ENCODE measurements around the gene HMOX2. TPM values are rescaled to one million over a fixed set of nuclear protein-coding genes. Genes with fewer than 3 reads are reported as not detected.

The HMOX2 gene, protein sequence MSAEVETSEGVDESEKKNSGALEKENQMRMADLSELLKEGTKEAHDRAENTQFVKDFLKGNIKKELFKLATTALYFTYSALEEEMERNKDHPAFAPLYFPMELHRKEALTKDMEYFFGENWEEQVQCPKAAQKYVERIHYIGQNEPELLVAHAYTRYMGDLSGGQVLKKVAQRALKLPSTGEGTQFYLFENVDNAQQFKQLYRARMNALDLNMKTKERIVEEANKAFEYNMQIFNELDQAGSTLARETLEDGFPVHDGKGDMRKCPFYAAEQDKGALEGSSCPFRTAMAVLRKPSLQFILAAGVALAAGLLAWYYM
- 51.4 to 58.9 TPM (median 55.7 TPM) in 5 replicates for total RNA-seq (2022; extraction: Qiagen RNA extraction; ENCODE audit: low read depth)

DNA sequence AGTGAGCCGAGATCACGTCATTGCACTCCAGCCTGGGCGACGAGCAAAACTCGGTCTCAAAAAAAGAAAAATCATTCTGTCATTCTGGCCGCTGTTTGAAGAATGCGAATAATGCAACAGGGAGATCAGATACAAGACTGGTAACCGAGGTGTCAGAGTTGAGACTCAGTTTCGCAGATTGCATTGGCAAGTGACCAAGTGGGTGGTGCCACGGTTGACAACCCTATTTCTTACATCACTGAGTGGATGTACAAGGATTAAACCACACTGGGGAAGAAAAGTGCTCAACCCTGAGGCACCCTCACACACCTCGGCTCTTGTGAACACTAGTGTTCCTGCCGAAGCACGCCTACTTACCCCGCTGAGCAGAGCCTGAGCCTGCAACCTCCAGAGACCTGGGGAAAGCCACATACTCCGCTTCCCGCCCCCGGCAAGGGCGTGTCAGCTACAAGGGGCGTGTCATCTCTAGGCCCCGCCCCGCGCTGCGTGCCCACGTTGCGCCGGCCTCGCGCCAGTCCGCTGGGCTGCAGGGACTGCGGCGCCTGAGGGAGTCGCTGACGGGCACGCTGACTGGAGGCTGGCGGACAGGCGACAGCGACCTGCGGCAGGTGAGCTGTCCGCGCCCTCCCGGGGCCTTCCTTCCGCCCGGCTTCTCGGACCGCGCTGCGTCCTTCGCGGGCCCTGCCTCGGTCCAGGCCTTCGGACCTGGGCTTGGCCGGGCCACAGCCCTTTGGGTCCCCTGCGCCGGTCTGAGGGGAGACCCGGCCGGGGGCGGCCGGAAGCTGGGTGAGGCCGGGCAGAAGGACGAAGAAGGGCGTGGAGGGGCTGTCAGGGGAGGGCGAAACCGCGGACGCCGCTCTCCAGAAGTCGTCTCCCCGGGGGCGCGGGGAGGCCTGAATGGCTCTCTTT is at the start of gene HMOX2:
Gene HMOX2 (plus strand): TSS at position 519 of the 909 bp plus-strand sequence. CDS start 29,127 bp downstream, outside the sequence.

DNA sequence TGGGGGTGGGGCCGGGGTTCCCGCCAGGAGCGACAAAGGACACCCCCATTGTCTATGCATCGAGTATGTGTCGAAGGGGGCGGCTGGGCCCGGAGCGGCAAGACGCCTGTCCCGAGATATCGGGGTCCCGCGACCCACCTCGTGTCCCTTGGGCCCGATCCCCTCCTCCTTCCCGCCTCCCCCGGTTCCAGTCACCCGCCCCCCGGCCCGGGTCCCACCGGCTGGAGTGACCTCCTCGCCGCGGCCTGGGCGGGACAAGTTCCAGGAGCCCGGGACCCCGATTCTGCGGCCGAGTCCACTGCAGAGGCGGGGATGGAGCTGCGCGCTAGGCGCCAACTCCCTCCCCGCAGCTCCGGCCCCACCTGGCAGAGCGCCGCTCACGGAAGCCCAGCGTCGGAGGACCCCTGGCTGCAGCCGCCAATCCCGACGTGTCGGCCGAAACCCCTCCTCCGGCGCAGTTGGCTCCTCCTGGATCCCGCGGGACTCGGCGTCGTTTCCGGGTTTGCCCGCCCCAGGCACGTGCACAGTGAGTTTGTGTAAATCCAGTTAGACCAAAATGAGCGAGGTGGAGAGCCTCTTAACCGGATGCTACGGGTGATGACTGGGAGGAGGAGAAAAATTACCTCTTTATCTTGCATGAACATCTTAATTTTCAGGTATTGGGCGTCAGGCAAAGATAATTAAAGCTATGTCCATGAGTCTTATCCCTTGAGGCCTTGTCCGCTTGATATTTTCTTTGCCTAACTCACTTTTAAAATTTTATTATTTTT is 1.8 kb upstream of the HMOX2 start, which contains the start of gene NMRAL1:
Gene NMRAL1 (minus strand): TSS at position 434 of the 770 bp plus-strand sequence. CDS start 493 bp downstream, outside the sequence.

DNA sequence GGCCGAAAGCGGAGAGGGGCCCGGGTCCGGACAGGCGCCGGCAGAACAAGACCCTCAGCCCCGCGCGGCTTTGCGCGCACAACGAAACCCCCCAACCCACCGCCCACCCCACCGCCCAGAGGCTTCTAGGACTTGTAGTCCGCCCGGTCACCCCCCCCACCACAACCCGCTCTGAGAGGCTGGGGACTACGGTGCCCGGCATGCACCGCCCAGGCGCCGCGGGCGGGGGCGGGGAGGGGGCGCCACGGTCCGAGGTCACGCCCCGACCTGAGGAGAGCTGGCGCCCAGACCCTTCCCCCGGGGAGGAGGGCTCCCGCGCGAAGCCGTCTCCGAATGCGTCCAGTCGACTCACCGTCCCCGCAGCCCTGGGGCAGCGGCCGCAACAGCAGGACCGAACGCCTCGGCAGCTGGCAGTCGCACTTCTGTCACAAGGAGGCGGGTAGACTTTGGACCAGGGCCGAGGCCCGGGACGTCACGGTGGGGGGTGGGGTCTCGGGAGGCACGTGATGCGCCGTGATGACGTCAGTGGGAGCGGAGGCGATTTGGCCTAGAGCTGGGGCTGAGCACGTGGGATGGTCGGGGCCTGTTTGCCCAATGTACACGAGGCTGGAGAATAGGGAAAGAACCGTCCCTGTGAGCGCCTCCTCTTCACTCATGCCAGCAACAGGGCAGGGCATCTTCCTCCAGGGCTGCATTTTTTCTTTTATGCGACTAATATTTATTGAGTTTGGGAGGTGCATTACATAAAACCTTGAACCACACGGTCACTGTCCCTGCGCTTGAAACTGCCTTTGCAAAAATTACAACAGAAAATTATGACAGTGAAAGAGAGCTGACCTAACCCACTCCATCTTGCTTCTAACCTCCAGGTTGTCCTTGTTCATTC is 62.4 kb downstream of the HMOX2 start, which contains the start of gene CDIP1:
Gene CDIP1 (minus strand): TSS at position 424 of the 886 bp plus-strand sequence. CDS start 24,643 bp downstream, outside the sequence.

DNA sequence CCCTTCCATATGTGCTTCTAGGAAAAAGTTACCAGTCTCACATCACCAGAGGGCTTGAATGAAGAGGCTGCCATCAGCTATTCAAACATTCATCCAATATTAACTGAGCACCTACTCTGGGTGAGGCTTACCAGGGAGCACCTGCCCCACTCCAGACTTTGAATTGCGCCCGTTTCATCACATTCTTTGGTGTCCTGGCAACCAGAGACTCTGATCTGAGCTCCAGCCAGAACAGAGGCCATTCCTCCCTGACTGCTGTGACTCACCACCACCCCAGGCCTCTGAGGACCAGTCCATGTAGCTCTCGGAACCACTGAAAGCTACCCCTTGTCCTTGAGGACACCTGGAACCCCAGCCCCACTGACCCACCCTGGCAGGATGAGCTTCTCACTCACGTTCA is 79.9 kb downstream of the HMOX2 start, which contains the start of gene C16orf96:
Gene C16orf96 (plus strand): TSS at position 229 of the 400 bp plus-strand sequence. CDS start 150 bp downstream, at position 379.

Other genes starting within 250 kb of the HMOX2 start
- gene SRL, start 234.3 kb upstream of the HMOX2 start, total RNA-seq (2022; extraction: Qiagen RNA extraction; ENCODE audit: low read depth) = 0.02 to 0.08 TPM (median 0.04 TPM) in 4 of 5 replicates, not detected in the other
- gene TFAP4, start 203.4 kb upstream of the HMOX2 start, total RNA-seq (2022; extraction: Qiagen RNA extraction; ENCODE audit: low read depth) = 18.2 to 24.4 TPM (median 21.0 TPM) in 5 replicates
- 22.3 to 32.9 TPM (median 29.9 TPM) in 5 replicates for gene GLIS2, start 160.3 kb upstream of the HMOX2 start, total RNA-seq (2022; extraction: Qiagen RNA extraction; ENCODE audit: low read depth)
- gene PAM16, start 125.1 kb upstream of the HMOX2 start, total RNA-seq (2022; extraction: Qiagen RNA extraction; ENCODE audit: low read depth) = 57.7 to 79.1 TPM (median 78.2 TPM) in 5 replicates
- 4.8 to 7.8 TPM (median 6.7 TPM) in 5 replicates for gene VASN, start 104.5 kb upstream of the HMOX2 start, total RNA-seq (2022; extraction: Qiagen RNA extraction; ENCODE audit: low read depth)
- 11.5 to 18.4 TPM (median 12.9 TPM) in 5 replicates for gene CORO7, start 59.8 kb upstream of the HMOX2 start, total RNA-seq (2022; extraction: Qiagen RNA extraction; ENCODE audit: low read depth)
- 59.0 to 72.9 TPM (median 72.5 TPM) in 5 replicates for gene DNAJA3, start 50.5 kb upstream of the HMOX2 start, total RNA-seq (2022; extraction: Qiagen RNA extraction; ENCODE audit: low read depth)
- gene NMRAL1, start 1.8 kb upstream of the HMOX2 start, total RNA-seq (2022; extraction: Qiagen RNA extraction; ENCODE audit: low read depth) = 41.2 to 47.2 TPM (median 43.5 TPM) in 5 replicates
- gene CDIP1, start 62.4 kb downstream of the HMOX2 start, total RNA-seq (2022; extraction: Qiagen RNA extraction; ENCODE audit: low read depth) = 9.8 to 12.2 TPM (median 11.0 TPM) in 5 replicates
- gene C16orf96, start 79.9 kb downstream of the HMOX2 start, total RNA-seq (2022; extraction: Qiagen RNA extraction; ENCODE audit: low read depth) = not detected in 5 replicates
- gene UBALD1, start 138.5 kb downstream of the HMOX2 start, total RNA-seq (2022; extraction: Qiagen RNA extraction; ENCODE audit: low read depth) = 33.7 to 66.3 TPM (median 62.3 TPM) in 5 replicates
- gene MGRN1, start 148.4 kb downstream of the HMOX2 start, total RNA-seq (2022; extraction: Qiagen RNA extraction; ENCODE audit: low read depth) = 33.0 to 44.1 TPM (median 38.6 TPM) in 5 replicates
- gene NUDT16L1, start 217.2 kb downstream of the HMOX2 start, total RNA-seq (2022; extraction: Qiagen RNA extraction; ENCODE audit: low read depth) = 16.1 to 25.8 TPM (median 23.2 TPM) in 5 replicates